Activated T-helper 9 cell treated with anti-CD3 and anti-CD28 coated beads, Interleukin-2, amount 50 U/mL, for 16 hours (primary cell): Measurements from ENCODE around the gene CXXC1.
"Not testable (repeated sequence)": the region's sequence is repeated elsewhere in the genome, so short reads cannot be mapped to it uniquely, and the experiment has no call there.

Experiments used
- DNase-seq: peaks from one replicate; pipeline ENCODE4 v3.0.0-alpha.2; 2020; ENCODE audit warnings: low read depth

The CXXC1 gene

DNA sequence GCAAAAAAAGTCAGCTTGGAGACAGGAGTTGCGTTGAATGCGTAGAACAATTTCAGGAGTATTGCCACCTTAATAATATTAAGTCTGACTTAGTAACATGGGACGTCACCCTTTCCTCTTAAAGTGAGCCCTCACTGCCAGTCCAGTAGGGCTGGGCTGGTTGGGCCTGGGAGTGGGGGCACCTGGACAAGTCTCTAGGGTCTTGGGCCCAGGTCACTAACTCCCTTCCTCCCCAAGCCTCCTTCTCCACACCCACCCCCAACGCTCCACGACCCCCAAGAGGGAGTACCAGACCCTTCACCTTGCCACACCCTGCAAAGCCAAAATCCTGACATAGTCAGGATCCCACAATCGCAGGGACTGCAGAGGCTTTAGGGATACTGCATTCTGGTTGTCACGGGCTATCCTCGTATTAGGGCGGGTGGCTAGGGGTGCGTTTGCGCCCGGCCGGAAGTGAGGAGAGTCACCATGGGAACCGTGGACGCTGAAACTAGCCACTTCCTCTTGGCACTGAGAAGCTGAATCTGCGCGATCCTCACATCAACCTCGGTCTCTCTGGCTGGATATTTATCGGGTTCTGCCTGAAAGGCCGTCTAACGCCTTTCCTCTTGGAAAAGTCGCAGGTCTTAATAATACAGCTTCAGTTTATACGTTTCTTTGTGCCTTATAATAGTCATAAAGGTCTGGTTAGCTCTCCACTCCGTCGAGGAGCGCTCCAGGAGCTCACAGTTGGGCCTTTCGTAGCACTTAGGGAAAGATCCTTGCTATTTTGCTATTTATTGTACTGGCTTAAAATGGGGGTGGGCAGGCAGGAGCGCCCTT is 10.3 kb upstream of the CXXC1 start:
- DNase-seq: peak; percentile 41

DNA sequence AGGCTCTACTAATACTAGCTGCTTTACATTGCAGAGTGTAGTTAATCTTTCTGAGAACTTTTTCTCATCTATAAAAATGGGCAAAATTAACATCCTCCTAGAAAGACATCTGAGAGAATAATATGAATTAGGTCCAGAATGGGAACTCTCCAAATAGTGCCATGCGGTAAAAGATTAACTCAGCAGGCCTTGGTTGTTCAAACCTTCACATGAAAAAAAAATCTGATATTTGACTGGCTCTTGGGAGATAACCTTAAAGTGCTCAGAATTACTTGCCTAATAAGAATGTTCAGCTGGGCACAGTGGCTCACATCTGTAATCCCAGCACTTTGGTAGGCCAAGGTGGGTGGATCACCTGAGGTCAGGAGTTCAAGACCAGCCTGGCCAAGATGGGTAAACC is 5.5 kb upstream of the CXXC1 start:
- DNase-seq: no peak

DNA sequence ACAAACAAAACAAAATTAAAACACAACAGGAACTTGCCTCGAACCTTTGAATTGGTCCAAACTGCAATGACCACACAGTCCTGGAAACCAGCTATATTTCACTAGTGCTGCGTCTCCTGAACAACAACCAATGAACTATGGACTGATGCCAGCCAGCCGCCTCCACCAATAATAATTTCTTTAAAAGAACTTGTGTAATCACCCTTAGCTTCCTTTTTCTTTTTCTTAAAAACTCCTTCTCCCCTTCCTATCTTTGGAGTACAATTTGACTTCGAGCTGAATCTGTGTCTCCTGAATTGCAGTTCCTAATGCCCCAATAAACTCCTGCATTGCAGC is 1.6 kb upstream of the CXXC1 start:
- no peak for DNase-seq

DNA sequence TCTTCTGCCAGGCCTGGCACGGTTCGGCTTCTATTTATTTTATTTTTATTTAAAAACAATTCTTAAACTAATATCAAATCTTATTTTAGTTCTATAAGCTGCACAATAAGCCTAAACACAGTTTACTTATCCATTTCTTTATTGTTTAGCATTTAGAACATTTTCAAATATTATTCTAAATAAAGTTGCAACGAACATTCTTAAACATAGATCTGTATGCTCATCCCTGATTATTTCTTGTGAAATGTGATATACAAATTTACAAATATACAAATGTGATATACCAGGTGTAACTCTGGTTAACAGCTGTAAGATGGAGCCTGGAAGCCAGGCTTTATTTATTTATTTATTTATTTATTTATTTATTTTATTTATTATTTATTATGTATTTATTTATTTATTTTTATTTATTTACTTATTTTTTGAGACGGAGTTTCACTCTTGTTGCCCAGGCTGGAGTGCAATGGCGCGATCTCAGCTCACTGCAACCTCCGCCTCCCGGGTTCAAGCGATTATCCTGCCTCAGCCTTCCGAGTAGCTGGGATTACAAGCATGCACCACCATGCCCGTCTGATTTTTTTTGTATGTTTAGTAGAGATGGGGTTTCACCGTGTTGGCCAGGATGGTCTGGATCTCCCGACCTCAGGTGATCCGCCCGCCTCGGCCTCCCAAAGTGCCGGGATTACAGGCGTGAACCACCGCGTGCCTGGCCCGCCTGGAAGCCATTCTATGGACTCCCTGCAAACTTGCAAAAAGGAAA is 1.0 kb upstream of the CXXC1 start:
- not testable (repeated sequence) for DNase-seq

DNA sequence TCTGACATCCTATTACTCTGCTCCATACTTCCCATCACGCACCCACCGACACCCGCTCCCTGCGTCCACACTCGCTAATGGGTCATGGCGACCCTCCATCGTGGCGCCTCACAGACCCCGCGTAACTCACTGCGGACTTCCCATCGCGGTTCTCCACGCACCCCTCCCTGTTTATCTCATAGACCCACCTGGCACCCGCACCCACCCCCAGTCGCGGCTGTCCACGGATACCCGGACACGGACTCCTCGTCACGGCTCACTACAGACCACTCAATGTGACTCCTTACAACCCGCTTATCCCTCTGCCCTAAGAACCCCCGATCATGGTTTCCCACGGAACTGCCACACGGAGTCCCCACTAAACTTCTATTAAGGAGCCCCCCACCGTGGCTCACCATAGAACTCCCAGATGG is 458 bp downstream of the CXXC1 start:
- no peak for DNase-seq

DNA sequence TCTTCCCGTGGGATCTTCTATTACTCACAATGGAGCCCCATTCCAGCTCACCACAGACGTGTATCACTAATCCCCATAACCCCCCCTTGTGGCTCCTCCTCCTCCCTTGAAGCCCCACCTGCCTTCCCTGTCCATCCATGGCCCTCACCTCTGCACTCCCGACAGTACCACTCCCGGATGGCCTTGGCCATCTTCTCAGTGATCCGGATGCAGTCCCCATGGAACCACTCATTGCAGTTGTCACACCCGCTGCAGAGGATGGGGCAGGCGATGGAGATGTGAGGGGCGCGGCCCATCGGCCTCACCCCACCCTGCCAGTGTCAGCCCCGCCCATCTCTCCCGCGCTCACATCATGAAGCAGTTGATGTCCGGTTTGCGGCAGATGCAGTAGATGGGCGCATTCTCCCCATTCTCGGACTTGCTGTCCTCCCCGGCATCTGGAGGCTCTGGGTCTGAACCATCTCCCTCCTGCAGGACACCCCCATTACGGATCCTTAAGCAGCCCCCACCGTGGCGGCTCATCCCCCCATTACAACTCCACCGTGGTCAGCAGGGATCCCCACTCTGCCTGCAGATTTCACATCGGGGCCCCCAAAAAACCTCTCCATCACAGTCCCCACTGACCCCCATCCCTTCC is 983 bp downstream of the CXXC1 start:
- no peak for DNase-seq

DNA sequence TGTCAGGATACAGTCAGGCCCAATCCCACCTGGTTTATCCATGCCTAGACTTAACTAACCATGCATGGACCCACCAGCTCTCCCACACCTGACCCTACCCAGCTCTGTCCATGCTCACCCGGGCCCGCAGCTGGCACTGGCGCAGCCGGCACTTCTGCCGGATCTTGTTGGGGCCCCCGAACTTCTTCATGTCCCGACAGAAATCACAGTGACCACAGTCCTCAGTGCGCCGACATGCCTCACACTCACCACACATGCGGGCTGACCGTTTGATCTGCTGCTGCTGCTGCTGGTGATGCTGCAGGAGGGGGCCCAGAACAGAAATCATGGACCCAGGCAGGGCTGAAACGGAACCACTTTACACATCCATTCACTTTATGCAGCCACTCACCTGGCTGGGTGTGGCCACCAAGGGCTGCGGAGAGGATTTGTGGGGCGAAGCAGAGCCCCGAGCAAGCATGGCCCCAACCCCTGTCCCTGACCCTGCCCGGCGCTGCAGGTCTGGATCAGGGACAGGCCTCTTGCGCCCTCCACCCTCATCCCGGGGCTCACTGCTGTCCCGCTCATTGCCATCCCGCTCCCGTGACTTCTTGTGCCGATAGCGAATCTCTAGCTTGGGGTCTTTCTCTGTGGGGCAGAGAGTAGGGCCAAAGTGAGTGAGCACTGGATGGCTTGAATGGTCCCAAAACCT is 1.7 kb downstream of the CXXC1 start:
- no peak for DNase-seq

DNA sequence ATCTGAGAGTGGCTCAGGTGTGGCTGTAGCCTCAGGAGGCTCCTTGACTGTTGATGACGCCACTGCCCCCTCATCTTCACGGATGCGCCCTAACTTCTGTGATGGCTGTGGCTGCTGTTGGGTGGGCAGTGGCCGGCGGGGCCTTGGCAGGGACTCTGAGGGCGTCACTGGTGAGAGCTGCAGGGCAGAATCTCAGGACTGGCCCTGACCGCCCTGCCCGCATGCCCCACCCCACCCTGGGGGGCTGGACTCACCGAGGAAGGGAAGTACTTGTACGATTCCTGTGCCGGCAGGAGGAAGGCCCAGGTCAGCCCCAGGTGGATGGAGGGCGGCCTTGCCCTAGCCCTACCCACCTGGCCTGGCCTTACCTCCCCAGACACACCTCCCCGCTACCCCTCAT is 2.4 kb downstream of the CXXC1 start:
- no peak for DNase-seq

DNA sequence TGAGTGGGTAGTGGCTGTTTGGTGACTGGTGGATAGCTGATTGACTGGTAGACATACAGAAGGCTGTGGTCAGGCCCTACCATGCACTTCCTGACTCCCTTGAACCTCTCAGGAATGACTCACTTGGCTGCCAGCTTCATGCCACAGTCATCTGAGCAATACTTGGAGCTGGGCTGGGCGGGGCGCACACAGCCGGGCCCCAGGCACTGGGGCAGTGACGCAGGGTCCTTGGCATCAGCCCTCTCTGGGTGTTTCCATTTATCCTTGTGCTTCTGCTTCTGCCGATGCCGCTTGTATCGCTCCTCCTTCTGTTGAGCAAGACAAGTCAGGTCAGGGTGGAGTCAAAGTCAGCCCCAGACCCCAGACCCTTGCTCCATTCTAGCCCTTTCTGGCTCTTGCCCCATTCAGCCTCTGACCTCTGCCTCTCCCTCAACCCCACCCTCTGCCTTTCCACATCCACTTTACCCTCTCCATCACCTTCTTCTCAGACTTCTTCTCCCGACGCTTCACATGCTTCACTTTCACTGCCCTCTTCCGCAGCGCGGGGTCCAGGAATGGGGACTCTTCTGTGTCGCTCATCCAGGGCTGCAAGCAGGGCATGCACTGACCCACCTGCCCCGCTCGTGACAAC is 3.1 kb downstream of the CXXC1 start:
- no peak for DNase-seq

DNA sequence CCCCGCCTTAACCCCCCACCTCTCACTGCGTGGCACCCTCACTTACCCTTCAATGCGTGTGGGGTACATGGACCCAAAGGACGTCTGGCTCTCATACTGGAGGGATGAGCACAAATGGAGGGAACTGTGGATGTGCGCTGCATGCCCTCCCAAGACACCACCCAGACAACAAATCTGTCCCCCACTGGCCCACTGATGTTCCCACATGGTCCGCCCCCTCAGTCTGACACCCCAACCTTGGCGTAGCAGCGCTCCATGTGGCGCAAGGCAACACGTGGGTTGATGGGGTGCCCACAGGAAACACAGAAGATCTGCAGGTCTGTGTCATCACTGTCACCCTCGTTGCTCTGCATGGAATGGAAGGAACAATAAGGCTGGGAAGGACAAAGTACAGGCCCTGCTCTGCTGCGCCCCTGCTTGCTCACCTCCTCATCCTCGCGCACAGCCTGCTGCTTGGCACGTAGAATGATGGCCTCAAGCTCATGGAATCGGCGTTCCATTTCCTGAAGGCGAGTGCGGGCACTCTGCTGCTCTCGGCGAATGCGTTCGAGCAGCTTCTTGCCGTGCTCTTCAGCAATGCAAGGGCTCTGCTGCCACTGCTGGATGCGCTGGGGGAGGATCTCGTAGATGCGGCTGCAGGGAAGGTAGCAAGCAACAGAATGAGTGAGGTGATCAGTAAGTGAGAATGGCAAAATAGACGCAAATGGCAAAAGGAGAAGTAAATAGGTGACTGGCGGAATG is 3.9 kb downstream of the CXXC1 start:
- DNase-seq: no peak

DNA sequence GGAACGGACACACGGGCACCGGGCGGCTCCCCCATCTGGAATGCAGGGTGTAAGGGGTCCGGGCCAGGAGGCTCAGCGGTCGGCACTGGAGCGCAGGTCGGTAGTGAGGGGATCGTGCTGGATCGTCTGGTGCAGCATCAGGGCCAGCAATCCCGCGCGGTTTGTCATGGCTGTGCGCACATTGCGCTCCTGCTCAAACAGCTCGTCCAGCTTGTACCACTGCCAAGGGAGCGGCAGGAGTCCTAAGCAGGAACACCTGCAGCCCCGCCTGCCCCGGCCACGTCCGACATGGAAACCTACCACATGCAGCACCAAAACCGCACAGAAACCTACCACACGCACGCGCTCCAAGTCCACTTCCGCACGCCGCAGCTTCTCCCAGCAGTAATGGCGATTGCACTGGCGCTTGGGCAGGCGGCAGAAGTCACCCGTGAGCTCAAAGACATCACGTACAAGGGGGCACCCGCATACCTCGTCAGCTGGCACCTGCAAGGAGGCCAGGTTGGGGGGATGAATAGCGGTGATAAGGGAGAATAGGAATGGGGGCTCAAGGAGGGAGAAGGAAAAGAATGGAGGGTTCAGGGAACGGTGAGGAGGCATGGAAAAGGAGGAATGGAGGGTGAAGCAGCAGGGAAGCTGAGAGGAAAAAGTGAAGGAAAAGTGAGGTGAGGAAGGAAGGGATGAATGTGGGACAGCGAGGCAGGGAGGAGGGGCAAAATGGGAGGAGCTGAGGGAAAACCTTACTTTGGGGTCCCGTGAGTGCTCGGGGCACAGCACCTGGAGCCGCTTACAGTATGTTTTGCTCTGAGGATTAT is 4.8 kb downstream of the CXXC1 start:
- no peak for DNase-seq

DNA sequence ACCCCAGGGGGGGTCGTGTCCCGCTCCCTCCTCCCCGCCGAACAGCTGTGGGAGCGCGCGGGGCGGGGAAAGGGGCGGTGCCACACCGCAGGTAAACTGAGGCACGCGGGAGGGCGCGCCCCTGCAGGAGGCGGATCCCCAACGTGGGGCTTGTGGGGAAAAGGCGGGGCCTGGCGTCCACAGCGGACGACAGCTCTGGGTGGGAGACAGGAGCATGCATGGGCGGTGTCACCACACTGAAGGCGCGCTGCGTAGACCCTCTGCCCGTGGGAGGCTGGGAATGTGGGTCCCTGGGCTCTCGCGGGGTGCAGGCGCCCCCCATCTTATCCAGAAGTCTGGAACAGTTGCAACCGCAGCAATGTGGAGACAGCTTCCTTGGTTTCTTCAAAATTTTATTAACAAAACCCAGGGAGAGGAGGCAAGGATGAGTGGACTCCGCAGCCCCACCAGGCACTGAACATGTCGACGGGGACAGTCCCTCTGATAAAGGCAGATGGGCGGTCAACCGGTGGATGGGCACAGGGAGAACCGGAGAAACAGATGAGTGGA is 5.4 kb downstream of the CXXC1 start:
- no peak for DNase-seq

DNA sequence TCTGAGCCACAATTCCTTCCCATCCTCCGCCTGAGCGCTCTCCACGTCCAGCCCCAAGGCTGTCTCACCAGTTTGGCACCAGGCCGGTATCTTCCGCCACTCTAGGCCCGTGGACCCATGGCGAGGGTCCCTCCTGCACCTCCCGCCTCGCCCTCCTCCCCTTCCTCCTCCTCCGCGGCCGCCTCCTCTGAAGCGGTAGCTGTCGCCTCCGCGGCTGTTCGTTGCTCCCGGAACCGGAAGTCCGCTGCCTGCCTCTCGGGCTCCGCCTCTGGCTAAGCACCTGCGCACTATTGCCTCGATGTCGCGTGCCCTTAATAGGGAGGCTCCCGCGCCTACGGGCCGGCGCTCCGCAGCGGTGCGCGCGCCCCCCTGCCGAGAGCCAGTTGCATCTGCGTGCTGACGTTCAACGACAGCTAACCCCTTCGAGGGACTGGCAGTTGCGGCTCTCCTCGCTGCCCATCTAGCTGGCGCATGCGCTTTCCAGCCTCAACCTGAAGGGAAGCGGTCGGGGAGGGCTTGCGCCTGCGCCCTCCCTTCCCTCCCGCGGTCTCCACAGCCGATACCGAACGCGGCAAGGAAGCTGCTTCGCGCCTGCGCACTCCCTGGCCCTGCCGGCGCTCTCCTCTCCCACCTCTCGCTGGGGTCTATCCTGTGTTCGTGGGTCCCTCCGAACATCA is 6.1 kb downstream of the CXXC1 start, which contains the start of gene MBD1:
Gene MBD1 (minus strand): TSS at position 229 of the 677 bp plus-strand sequence. CDS start 1,531 bp downstream, outside the sequence.
- DNase-seq: peak; percentile 95

DNA sequence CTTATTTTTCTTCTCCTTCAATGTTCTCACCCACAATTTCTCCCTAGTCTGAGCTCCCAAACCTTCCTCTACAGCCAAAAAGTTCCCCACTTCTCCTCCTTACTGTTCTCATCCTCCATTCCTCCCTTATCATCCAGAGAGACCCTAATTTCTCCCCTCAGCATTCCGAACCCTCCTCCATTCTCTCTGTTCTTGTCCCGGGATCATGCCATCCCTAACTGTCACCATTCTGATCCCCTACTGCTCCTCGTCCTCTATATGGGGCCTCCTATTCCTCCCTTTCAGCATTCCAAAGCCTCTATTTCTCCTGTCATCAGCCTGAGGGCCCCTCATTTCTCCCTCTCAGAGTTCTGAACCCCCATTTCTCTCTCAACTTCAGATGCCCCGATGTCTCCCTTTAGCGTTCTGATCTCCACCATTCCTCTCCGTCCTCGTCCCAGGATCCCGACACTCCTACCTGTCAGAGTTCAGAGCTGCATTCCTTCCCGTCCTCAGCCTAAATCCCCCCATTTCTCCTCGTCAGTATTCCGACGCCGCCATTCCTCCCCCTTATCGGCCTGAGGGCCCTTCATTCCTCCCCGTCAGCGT is 6.7 kb downstream of the CXXC1 start:
- no peak for DNase-seq

DNA sequence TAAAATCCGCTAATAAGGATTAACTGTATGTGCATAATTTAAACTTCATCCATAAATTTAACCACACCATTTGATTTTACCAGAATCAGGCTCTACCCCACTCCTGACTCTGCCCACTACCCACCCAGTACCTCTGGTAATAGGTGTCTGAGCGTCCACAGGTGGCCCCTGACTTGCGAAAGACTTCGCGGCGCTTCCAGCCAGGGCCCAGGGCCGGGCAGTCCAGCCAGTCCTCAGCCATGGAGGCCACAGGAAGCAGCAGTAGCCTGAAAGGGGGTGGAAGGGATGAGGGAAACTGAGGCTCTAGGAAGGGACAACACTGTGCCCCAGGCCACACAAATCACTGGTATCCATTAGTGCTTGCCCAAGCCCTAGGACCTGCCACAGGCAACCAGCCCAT is 7.7 kb downstream of the CXXC1 start:
- no peak for DNase-seq

DNA sequence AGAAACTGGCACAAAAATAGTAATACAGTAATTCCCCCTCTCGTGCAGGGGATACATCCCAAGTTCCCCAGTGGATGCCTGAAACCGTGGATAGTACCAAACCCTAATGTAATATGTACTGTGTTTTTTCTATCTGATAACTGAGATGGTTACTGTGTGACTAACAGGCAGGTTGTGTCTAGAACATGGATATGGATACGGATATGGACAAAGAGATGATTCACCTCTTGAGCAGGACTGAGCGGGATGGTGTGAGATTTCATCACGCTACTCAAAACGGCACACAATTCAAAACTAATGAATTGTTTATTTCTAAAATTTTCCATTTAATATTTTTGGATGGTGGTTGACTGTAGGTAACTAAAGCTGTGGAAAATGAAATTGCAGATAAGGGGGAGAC is 9.6 kb downstream of the CXXC1 start:
- DNase-seq: no peak

DNA sequence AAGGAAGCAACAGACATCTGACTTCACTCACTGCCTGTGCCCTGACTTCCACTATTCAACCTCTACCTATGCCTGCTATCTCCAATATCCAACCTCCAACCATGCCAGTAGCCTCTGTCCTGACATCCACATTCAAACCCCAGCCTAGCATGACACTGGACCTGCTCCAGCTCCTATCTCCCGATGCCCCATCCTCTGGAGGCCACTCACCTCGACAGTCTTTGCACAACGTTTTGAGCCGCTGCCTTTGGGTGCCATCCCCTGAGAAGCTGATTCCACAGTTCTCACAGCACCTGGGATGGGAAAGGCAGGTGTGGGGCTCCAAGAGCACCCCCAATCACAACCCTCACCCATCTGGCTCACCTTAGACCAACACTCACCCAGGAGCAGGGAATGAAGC is 11.0 kb downstream of the CXXC1 start:
- no peak for DNase-seq

DNA sequence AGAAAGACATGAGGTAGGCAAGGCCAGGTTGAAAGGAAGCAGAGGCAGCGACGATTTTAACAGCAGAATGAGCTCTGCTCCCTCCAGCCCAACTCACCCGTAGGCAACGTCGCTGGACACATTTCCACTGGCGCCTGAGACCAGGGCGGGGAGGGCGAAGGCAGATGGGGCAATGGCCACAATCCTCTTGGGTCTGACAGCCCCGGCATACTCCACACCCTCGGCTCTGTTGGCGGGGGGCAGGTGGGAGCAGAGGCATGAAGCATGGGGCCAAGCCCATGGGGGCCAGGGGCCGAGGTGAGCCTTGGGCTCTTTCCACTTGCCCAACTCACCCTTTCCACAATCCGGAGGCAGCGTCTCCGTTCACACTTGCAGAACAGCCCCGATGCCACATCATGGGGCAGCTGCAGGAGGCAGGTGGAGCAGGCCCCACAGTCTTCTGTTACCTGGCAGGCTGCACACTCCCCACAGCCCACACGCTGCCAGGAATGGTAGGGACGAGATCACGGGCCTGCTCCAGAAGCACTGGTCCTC is 11.9 kb downstream of the CXXC1 start:
- no peak for DNase-seq

DNA sequence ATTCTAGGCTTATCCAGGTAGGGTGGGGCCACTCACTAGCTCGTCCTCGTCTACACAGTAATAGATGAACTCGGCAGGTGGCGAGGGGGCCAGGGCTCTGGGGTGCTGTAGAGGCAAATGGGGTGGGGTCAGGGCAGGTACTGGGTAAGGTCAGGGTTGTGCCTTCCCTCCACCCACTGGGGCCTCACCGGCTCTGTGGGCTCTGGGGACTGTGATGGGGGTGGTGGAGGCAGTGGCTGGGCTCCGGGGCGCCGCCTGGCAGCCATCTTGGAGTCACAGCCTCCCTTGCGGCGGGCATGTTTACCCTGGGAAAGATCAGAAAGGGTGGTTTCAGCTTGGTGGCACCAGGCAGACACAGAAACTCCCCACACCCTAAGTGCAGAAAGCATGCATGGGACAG is 12.6 kb downstream of the CXXC1 start:
- no peak for DNase-seq
